ENCODE measurements around the gene NCOA3. TPM values are rescaled to one million over a fixed set of nuclear protein-coding genes. Genes with fewer than 3 reads are reported as not detected.

Gene NCOA3
- total RNA-seq, 1 experiment from 2014 or later: 25.9 TPM

- TF ChIP-seq CTCF (IDR thresholded peaks at IDR 0.05 in 2 of 3, conservative IDR thresholded peaks at IDR 0.05 in 1 of 3; ENCODE audit: borderline replicate concordance in 1 of 3, insufficient read depth in 1 of 3, low read depth in 2 of 3, low read length in 2 of 3): no peak
- TF ChIP-seq TCF7L2 (IDR thresholded peaks at IDR 0.05; ENCODE audit: borderline replicate concordance, extremely low read depth, insufficient read depth, insufficient read length): no peak
- TF ChIP-seq EZH2phosphoT487 (IDR thresholded peaks at IDR 0.05; ENCODE audit: borderline replicate concordance): no peak
- TF ChIP-seq SRF (IDR thresholded peaks at IDR 0.05; ENCODE audit: low read depth): no peak
Measured at GRCh38 chr20:47689731-47690130, 188.0 kb downstream of the NCOA3 start (continued).

- H3K36me3 ChIP-seq (ENCODE audit: control insufficient read depth in 1 of 2, insufficient read depth in 2 of 2, low read length in 2 of 2): no peaks in the 10 kb centered on the region
- no peak for ATAC-seq
- no peak for DNase-seq (ENCODE audit: low read depth, low spot score)
- CTCF ChIA-PET: no interaction called here
- POLR2A ChIA-PET: no interaction called here
- RAD21 ChIA-PET (ENCODE audit: low non-redundant PET in 1 of 2, low total read pairs in 2 of 2, uncharacterized antibody in 2 of 2, unreplicated experiment in 2 of 2): no interaction called here
- H4K20me1 ChIP-seq (ENCODE audit: insufficient read depth): no peaks in the 10 kb centered on the region
- TF ChIP-seq RAD21 (IDR thresholded peaks at IDR 0.05; ENCODE audit: low read depth) (no peak), FOSL1 (IDR thresholded peaks at IDR 0.05; ENCODE audit: low read depth) (no peak), JUND (IDR thresholded peaks at IDR 0.05) (no peak)
- no peak overlapping the region for H3K9ac ChIP-seq (ENCODE audit: low read length)
- H3K4me2 ChIP-seq (ENCODE audit: low read length): no peak overlapping the region
- H3K4me3 ChIP-seq (replicated peaks in 1 of 2; ENCODE audit: low read depth in 1 of 2, low read length in 2 of 2): no peak overlapping the region
- peaks cover 0 to 8% of the 10 kb centered on the region in 2 experiments; a peak in 1 of 4 replicates for H3K4me1 ChIP-seq (ENCODE audit: control insufficient read depth in 1 of 2, insufficient read depth in 2 of 2, low read length in 2 of 2)
- H3K27ac ChIP-seq (ENCODE audit: low read depth, low read length): no peak overlapping the region
- no peaks in the 10 kb centered on the region for H3K9me2 ChIP-seq (ENCODE audit: insufficient read depth)
- H3K27me3 ChIP-seq (ENCODE audit: insufficient read depth, low read length): no peaks in the 10 kb centered on the region
- BruUV-seq (replicated peaks): no TSS peak
- H3K79me2 ChIP-seq (ENCODE audit: insufficient read depth, low read length): no peaks in the 10 kb centered on the region
- intact Hi-C loops (cut with micrococcal nuclease): no loop called here
- H2AFZ ChIP-seq (ENCODE audit: low read depth, low read length, poor library complexity, severe bottlenecking): no peak overlapping the region
- no peaks in the 10 kb centered on the region for H3K9me3 ChIP-seq (ENCODE audit: control insufficient read depth in 1 of 2, insufficient read depth in 1 of 2, low read depth in 1 of 2, low read length in 2 of 2)
Measured at GRCh38 chr20:47691625-47692024, 189.9 kb downstream of the NCOA3 start.

All from HCT116 (cell line).